HG03378 (cell line): ENCODE data around the gene HEG1.
"Not testable (repeated sequence)": the region's sequence is repeated elsewhere in the genome, so short reads cannot be mapped to it uniquely, and the experiment has no call there.

ENCODE experiments used
- ATAC-seq: cut with Tn5 transposase; IDR thresholded peaks from one replicate; pipeline ENCODE4 v1.9.1; 2021; ENCODE audit warnings: mild to moderate bottlenecking, moderate library complexity; ENCODE audit not compliant: unreplicated experiment

HEG1 gene

DNA sequence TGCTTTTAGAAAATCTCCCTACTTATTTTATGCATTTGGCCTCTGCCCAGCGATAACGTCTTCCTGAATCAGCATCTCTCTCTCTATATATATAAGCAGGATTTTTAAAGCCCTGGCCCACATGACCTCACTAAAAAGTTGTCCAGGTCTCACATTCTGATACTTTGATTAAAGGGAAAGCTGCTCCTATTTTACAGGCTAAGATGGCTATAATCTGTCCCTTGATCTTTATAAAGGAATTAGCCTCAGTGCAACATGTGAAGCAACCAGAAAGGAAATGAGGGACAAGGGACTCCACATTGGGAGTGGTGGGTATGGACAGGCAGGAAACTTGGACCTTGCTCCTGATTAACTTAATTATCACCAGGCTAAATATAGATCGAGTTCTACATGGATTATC is 95.7 kb downstream of the HEG1 start:
- no peak for ATAC-seq

GRCh38 chr3:124957951-124958350 is 97.8 kb downstream of the HEG1 start:
- ATAC-seq, result not testable (repeated sequence)

- no peak for ATAC-seq
Observed at GRCh38 chr3:124952282-124952855, 103.4 kb downstream of the HEG1 start.

DNA sequence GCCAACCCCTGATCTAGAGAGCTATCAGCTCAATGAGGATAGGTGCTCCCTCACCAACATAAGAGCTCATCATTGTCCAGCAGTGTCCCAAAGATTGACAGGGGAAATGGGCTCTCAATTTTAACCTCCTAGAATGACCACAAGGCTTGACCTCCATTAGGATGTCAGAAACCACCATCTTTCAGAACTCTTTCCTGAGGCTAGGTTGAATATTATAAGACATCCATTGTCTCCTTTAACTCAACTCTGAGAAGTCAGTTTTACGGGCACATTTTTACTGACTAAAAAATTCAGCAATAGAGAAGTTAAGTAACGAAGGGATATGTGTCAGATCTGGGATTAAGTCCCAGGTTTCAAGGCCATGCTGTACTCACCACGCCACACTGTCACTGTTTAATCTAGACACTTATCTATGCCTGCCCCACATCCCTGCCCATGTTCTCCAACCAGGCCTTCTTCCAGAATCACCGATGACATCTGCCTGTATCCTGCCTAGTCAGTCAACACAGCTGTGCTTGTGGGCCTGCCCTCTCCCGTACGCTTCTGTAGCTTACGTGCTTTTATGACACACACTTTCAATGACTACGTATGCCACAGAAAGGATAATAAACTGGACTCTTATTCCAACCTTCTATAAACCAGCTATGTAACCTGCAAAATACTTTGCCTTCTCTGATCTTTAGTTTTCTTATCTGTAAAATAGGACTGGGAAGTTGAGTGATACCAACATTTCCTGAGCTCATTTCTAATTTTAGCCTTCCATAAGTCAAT is 104.1 kb downstream of the HEG1 start:
- no peak for ATAC-seq

DNA sequence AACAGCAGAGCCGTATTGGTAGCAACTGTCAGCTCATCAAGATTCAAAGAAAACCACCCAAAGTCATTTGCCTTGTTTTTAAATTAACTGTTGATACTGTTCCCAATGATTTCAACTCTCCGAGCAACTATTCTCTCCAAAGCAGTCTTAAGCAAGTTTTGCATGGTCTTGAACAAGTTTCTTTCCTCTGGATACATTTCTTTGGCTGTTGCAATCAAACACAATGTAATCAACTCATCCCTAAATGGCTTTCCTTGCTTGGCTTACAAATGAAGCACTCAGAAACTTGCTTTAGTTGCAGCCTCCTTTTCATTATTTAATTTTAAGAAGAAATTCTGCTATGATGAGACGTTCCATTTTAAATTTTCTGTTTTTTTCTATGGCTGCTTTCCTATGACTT is 105.8 kb downstream of the HEG1 start:
- ATAC-seq, result no peak

- ATAC-seq, result no peak
Observed at GRCh38 chr3:124942613-124943012, 113.2 kb downstream of the HEG1 start.

GRCh38 chr3:124941771-124942170 is 114.0 kb downstream of the HEG1 start:
- ATAC-seq, result no peak

DNA sequence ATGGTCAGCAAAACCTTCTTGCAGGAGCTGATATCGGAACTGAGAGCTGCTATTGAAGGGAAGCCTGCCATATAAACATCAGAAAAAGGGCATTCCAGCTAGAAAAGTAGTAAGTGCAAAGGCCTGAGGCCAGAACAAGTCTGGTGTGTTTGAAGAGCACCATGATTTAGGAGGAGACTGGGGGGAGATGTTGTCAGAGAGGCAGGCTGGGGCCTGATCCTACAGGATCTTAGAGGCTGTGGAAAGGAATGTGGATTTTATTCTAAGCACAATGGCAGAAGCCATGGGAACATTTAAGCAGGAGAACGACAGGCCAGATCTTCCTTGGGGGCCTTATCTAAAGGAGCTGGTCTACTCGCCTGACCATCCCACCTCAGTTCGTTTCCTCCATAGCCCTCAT is 116.1 kb downstream of the HEG1 start:
- no peak for ATAC-seq

GRCh38 chr3:124938896-124939295 is 116.9 kb downstream of the HEG1 start:
- no peak for ATAC-seq

DNA sequence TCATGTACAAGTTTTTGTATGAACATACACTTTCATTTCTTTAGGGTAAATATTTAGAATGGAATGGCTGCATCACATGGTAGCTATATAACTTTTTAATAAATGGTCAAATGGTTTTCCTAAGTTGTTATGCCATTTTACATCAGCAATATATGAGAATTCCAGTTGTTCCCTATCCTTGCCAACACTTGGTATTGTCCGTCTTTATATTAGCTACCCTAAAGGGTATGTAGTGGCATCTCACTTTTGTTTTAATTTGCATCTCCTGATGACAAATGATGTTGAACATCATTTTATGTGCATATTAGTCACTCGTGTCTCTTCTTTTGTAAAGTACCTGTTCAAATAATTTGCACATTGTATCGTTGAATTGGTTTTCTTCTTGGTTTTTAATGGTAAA is 118.7 kb downstream of the HEG1 start:
- ATAC-seq, result no peak

- no peak for ATAC-seq
Observed at GRCh38 chr3:124935794-124936542, 119.8 kb downstream of the HEG1 start.

GRCh38 chr3:124935264-124935663 is 120.5 kb downstream of the HEG1 start:
- no peak for ATAC-seq

- no peak for ATAC-seq
Observed at GRCh38 chr3:124934577-124934976, 121.2 kb downstream of the HEG1 start, which contains the start of gene MUC13. TSS of gene MUC13 (minus strand) at chr3:124934751. CDS start at chr3:124934712, 39 bp downstream.

DNA sequence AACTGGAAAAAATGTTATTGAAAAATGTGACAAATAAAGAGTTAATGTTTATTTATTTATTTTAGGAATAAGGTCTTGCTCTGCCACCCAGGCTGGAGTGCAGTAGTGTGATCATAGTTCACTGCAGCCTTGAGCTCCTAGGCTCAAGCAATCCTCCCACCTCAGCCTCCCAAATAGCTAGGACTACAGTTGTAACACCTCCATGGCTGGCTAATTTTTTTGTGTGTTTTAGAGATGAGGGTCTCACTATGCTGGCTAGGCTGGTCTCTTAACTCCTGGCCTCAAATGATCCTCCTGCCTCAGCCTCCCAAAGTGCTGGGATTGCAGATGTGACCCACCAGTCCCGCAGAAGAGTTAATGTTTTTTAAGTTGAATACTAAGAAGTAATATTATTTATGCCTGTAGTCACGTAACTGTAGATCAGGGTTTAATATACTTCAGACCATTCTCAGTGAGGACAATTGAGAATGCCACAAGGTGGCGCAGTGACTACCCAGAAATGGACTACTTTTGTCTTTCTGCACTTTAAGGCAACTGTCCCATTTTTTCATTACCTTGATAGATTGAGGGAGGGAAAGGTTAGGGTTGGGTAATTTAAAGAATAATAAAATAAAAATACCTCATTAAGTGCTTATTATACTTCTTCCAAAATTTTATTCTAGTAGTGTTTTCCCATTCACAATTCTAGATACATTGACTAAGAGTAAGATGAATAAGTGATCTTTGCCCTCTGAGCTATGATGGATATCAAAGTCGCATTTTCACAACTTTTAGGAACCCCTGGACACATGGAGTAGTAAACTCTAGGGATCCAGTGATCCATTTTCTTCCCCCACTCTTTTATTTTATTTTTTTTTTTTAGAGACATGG is 127.2 kb downstream of the HEG1 start:
- no peak for ATAC-seq

- ATAC-seq, result no peak
Observed at GRCh38 chr3:124927574-124928045, 128.2 kb downstream of the HEG1 start.

DNA sequence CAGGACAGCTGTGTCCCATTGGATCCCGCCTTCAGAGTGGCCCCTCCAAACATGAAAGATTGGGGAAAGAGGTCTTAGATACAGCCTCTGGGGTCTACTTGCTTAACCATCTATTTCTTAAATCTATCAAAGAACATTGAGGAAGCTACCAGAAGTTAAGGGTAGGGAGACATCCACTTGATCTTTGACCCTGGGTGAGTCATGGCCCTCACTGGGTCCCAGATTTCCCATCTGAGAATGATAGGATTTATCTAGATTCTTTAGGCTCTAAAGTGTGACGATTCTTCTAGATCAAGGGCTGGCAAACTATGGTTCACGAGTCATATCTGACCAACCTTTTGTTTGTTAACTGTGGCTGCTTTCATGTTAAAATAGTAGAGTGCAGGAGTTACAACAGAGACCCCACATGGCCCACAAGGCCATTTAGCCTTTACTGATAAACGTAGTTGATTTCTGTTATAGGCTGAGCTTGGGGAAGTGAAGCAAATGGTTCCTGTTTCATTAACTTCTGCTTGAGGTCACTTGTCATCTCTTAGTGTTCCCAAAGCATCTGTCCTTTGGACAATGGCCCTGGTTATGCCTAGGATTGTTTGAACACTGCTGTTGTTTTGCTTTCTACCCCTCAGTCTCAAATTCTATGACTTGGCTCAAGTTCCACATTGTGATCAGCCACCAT is 129.2 kb downstream of the HEG1 start:
- no peak for ATAC-seq

DNA sequence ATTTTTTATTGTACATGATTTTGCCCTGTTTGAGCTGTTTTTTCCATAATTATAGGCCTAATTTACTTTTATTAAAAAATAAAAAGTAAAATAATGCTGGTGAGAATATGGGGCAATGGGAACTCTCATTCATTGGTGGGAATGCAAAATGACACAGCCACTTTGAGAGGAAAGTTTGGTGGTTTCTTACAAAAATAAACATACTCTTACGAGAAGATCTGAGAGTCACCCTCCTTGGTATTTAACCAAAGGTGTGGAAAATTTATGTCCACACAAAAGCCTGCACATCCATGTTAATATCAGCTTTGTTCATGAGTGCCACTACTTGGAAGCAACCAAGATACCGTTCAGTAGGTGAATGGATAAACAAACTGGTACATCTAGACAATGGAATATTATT is 131.1 kb downstream of the HEG1 start:
- no peak for ATAC-seq

DNA sequence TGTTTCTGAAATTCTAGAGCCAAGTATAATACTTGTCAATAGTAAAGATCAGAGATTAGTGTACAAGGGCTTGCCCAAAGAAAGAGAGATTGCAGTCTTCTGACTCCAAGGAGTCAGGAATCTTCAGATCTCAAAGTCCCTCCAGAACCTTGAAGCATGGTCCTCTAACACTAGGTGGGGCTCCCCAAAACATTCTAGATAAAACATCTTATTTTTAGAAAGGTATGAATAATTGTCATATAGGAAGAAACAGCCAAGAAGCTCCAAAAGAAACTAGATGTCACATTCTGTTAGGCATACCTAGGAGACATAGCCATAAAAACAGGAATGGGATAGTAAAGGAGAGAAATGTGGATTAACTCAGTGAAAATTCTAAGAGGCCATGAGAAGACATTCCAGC is 132.0 kb downstream of the HEG1 start:
- ATAC-seq, result no peak

DNA sequence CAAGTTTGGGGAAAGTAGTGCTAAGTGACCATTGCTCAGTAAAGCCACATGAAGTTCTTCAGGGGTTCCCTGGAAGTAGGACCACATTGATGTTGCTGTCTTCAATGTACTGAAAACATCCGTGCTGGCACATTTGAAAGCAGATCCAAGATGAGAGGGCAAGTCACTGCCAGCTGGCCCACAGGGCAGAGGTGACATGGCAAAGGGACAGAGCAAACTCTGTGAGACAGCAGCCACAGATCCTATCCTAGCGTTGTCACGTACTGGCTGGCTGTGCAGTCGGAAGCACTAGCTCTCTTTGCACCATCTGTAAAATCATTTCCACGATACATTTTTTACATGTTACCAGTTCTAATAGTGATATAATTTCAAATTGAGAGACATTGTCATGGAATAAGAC is 135.1 kb downstream of the HEG1 start:
- no peak for ATAC-seq

DNA sequence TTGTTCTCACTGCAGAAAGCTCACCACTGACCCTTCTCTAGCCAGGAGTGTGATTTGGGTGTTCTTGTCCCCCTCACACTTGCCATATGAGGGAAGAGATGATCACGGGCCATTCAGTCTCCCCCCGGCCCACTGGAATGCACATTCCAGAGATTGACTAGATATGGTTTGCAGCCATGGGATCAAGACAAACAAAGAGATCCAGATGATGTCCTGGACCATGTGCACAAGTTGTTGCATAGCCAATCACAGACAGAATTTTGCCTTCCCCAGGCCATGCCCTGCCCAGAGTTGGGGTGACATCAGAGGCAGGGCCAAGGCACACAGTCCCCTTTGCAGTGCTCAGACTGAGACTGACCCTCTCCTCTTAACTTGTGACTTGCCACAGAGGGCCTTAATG is 136.0 kb downstream of the HEG1 start:
- no peak for ATAC-seq
